CD14-positive monocyte (primary cell): ENCODE data around the gene SEPTIN7. TPM values are rescaled to one million over a fixed set of nuclear protein-coding genes. Genes with fewer than 3 reads are reported as not detected.

Source experiments
- DNase-seq, 3 donors: peaks; one replicate each; pipeline ENCODE4 v3.0.0-alpha.2; 2011 to 2022
- H2AFZ ChIP-seq: 2 replicates; pipeline ENCODE4 v1.6.0; 2012; ENCODE audit warnings: mild to moderate bottlenecking, low read depth, low read length, inconsistent platforms; ENCODE audit not compliant: insufficient read depth, poor library complexity, severe bottlenecking
- H3K27ac ChIP-seq, 2 donors: 1 replicate in 1 of 2; 2 replicates in 1 of 2; pipeline ENCODE4 v1.5.1; 2012 to 2013; ENCODE audit warnings: low read length in 2 of 2, control low read depth in 1 of 2, inconsistent platforms in 1 of 2, low read depth in 1 of 2, mild to moderate bottlenecking in 1 of 2
- H3K27me3 ChIP-seq, 2 donors: one replicate each; pipeline versions ENCODE4 v1.6.0 to v1.6.1; 2011 to 2013; ENCODE audit warnings: low read length in 2 of 2; ENCODE audit not compliant: control insufficient read depth in 2 of 2, insufficient read depth in 2 of 2
- H3K36me3 ChIP-seq, 2 donors: replicated peaks in 1 of 2; 1 replicate in 1 of 2; 2 replicates in 1 of 2; pipeline versions ENCODE4 v1.5.1 to v1.6.1; 2012 to 2013; ENCODE audit warnings: low read length in 2 of 2, control low read depth in 1 of 2, inconsistent platforms in 1 of 2, mild to moderate bottlenecking in 1 of 2; ENCODE audit not compliant: insufficient read depth in 2 of 2, control insufficient read depth in 1 of 2
- H3K4me1 ChIP-seq, 2 donors: 1 replicate in 1 of 2; 2 replicates in 1 of 2; pipeline versions ENCODE4 v1.5.1 to v1.6.1; 2012 to 2013; ENCODE audit warnings: low read length in 2 of 2, control low read depth in 1 of 2, inconsistent platforms in 1 of 2, mild to moderate bottlenecking in 1 of 2, moderate library complexity in 1 of 2; ENCODE audit not compliant: insufficient read depth in 2 of 2, control insufficient read depth in 1 of 2
- H3K4me2 ChIP-seq: replicated peaks from 2 replicates; pipeline ENCODE3; 2012; ENCODE audit warnings: low read length, moderate library complexity, mild to moderate bottlenecking; ENCODE audit not compliant: poor library complexity, severe bottlenecking; ENCODE audit errors: extremely low read depth
- H3K4me3 ChIP-seq, 3 experiments: fragments of 200-600 bp in 1 of 3; sonication (generic) in 1 of 3; replicated peaks in 1 of 3; 1 replicate in 2 of 3; 2 replicates in 1 of 3; pipeline ENCODE4 v1.5.1; 2011 to 2013; ENCODE audit warnings: low read length in 3 of 3, mild to moderate bottlenecking in 3 of 3, control low read depth in 2 of 3, low read depth in 2 of 3, inconsistent platforms in 1 of 3, moderate library complexity in 1 of 3
- H3K79me2 ChIP-seq: 2 replicates; pipeline ENCODE4 v1.6.0; 2012; ENCODE audit warnings: mild to moderate bottlenecking, control low read depth, inconsistent platforms, low read length, moderate library complexity; ENCODE audit not compliant: insufficient read depth
- H3K9ac ChIP-seq: 2 replicates; pipeline ENCODE4 v1.6.0; 2017; ENCODE audit warnings: low read length, mild to moderate bottlenecking; ENCODE audit not compliant: insufficient read depth, poor library complexity, severe bottlenecking
- H3K9me3 ChIP-seq, 2 donors: replicated peaks in 1 of 2; 1 replicate in 1 of 2; 2 replicates in 1 of 2; pipeline versions ENCODE4 v1.5.1 to v1.6.1; 2012 to 2013; ENCODE audit warnings: low read length in 2 of 2, control low read depth in 1 of 2; ENCODE audit not compliant: control insufficient read depth in 1 of 2, insufficient read depth in 1 of 2
- H4K20me1 ChIP-seq: 2 replicates; pipeline ENCODE4 v1.6.0; 2012; ENCODE audit warnings: mild to moderate bottlenecking, low read length, control low read depth, moderate library complexity; ENCODE audit not compliant: insufficient read depth
- H3K27ac Mint-ChIP-seq, 7 donors: one replicate each; pipeline ENCODE4 v1.8.0; 2020; ENCODE audit warnings: mild to moderate bottlenecking in 7 of 7, mixed read lengths in 7 of 7, moderate library complexity in 6 of 7, inconsistent platforms in 2 of 7
- H3K27me3 Mint-ChIP-seq, 3 donors: one replicate each; pipeline ENCODE4 v1.8.0; 2021 to 2022; ENCODE audit warnings: low read depth in 3 of 3, mild to moderate bottlenecking in 3 of 3, mixed read lengths in 3 of 3, moderate library complexity in 3 of 3, inconsistent platforms in 1 of 3
- H3K36me3 Mint-ChIP-seq, 2 donors: one replicate each; pipeline ENCODE4 v1.8.0; 2020; ENCODE audit warnings: mixed read lengths in 2 of 2, inconsistent platforms in 1 of 2, mild to moderate bottlenecking in 1 of 2
- H3K4me1 Mint-ChIP-seq: one replicate; pipeline ENCODE4 v1.8.0; 2020; ENCODE audit warnings: mild to moderate bottlenecking, mixed read lengths
- H3K4me3 Mint-ChIP-seq, 2 donors: one replicate each; pipeline ENCODE4 v1.8.0; 2020; ENCODE audit warnings: mild to moderate bottlenecking in 2 of 2, mixed read lengths in 2 of 2, moderate library complexity in 1 of 2
- H3K9me3 Mint-ChIP-seq, 7 donors: one replicate each; pipeline ENCODE4 v1.8.0; 2020 to 2022; ENCODE audit warnings: mixed read lengths in 7 of 7, mild to moderate bottlenecking in 6 of 7, moderate library complexity in 6 of 7, inconsistent platforms in 2 of 7
- CTCF ChIP-seq: fragments of 200-600 bp; IDR thresholded peaks from one replicate; pipeline ENCODE4 v1.8.0; 2022; ENCODE audit warnings: antibody characterized with exemption, mild to moderate bottlenecking
- WGBS: methylation state at CpG from one replicate; pipeline ENCODE4 v1.1.5; 2013; ENCODE audit warnings: missing lambda C conversion rate; ENCODE audit not compliant: insufficient coverage; 5-methylcytosine and 5-hydroxymethylcytosine counted together
- intact Hi-C, 2 donors: fragments of 100-400 bp; cut with micrococcal nuclease; formaldehyde crosslinking; loops; one replicate each; pipeline versions ENCODE4 v1.15.0 to v1.15.1; 2023
- polyA plus RNA-seq, 3 donors: library from polyadenylated mRNA; depleted of rRNA in 1 of 3; unstranded in 2 of 3; stranded (reverse) in 1 of 3; fragments of 300-500 nt in 2 of 3; fragments of >200 nt in 1 of 3; fragmentation: Illumina TruSeq in 2 of 3; gene quantifications; 1 replicate in 2 of 3; 2 replicates in 1 of 3; pipeline ENCODE4 v1.2.3, GENCODE V29; 2012 to 2021

Gene SEPTIN7
- polyA plus RNA-seq, 3 donors = 60.9 to 322 (median 224) TPM

GRCh38 chr7:35771776-35772175 lies 29.1 kb upstream of the SEPTIN7 start:
- intact Hi-C loops = no loop called here
- Mint-ChIP-seq H3K4me3 (no peak overlapping the region), H3K27me3 (peaks cover 0 to 2% (median 0%) of the 10 kb centered on the region in 3 donors), H3K36me3 (no peaks in the 10 kb centered on the region), H3K27ac (no peak overlapping the region), H3K9me3 (peaks cover 0 to 9% (median 3%) of the 10 kb centered on the region in 7 donors), H3K4me1 (no peaks in the 10 kb centered on the region)
- no peaks in the 10 kb centered on the region for H4K20me1 ChIP-seq
- H3K79me2 ChIP-seq = no peaks in the 10 kb centered on the region
- H3K4me2 ChIP-seq = no peak overlapping the region
- no peaks in the 10 kb centered on the region for H3K27me3 ChIP-seq
- H3K36me3 ChIP-seq = no peaks in the 10 kb centered on the region
- no peak overlapping the region for H3K27ac ChIP-seq
- DNase-seq = no peak
- H3K9ac ChIP-seq = no peak overlapping the region
- no peaks in the 10 kb centered on the region for H3K9me3 ChIP-seq
- no peak overlapping the region for H2AFZ ChIP-seq
- no peak overlapping the region for H3K4me3 ChIP-seq
- no peak for TF ChIP-seq CTCF
- no peaks in the 10 kb centered on the region for H3K4me1 ChIP-seq

GRCh38 chr7:35773994-35774393 lies 26.9 kb upstream of the SEPTIN7 start:
- Histone ChIP-seq H4K20me1 (no peaks in the 10 kb centered on the region), H3K27me3 (no peaks in the 10 kb centered on the region), H3K4me1 (no peaks in the 10 kb centered on the region), H3K9me3 (no peaks in the 10 kb centered on the region), H3K27ac (no peak overlapping the region), H3K79me2 (no peaks in the 10 kb centered on the region), H2AFZ (no peak overlapping the region), H3K4me2 (no peak overlapping the region), H3K4me3 (no peak overlapping the region), H3K9ac (no peak overlapping the region), H3K36me3 (no peaks in the 10 kb centered on the region)
- no peak overlapping the region for H3K27ac Mint-ChIP-seq
- no peaks in the 10 kb centered on the region for H3K27me3 Mint-ChIP-seq
- no peak for TF ChIP-seq CTCF
- DNase-seq = no peak
- H3K36me3 Mint-ChIP-seq = no peaks in the 10 kb centered on the region
- no CpG with 5 or more reads among the region's 3 CpGs for WGBS
- H3K9me3 Mint-ChIP-seq = no peaks in the 10 kb centered on the region
- H3K4me1 Mint-ChIP-seq = no peaks in the 10 kb centered on the region
- no peak overlapping the region for H3K4me3 Mint-ChIP-seq
- intact Hi-C loops = no loop called here
